HL-60/S4 (cell line): Measurements from ENCODE around the gene CYSTM1.

Experiments
- in situ Hi-C: fragments of 300-500 bp; cut with MboI; formaldehyde crosslinking; loops from 2 replicates; pipeline ENCODE4 v1.14.3; 2022; ENCODE audit warnings: low sequenced_read_pairs

Gene CYSTM1

DNA sequence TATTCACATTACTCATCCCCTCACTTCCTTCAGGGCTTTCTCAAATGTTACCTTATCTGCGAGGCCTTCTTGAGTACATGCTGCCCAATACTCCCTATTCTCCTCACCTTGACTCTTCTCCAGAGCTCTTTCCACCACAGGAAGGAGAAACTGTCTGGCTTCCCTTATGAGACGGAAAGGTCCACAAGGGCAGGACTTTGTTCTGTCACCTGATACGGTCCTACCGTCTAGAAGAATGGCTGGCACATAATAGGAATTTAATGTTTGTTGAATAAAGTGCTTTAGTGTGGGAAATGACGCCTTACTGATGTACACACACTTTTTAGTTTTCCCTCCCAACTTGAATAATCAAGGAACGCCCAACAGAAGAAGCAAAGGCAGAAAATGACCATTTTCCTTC lies 75.4 kb downstream of the CYSTM1 start:
- in situ Hi-C loops: no loop called here

DNA sequence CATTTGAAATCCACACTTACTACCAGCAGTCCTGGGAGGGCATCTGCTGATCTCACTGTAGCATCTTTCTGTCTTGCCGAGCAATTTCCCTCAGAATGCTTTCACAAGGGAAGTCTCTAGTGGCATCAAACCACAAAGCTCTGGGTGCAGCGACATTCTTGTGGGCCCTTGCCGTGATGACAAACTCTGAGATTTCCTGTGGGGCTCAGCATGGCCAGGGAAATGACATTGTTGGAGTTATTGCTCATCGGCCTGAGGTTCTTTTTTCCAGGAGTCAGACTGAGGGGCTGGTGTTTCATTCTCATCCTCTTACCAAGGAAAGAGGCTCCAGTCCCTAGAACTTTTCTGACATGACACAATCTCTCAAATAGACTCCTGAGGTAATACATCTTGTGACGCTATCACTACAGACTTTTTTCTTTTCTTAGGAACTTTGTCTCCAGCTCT lies 76.6 kb downstream of the CYSTM1 start:
- in situ Hi-C loops: no loop called here

DNA sequence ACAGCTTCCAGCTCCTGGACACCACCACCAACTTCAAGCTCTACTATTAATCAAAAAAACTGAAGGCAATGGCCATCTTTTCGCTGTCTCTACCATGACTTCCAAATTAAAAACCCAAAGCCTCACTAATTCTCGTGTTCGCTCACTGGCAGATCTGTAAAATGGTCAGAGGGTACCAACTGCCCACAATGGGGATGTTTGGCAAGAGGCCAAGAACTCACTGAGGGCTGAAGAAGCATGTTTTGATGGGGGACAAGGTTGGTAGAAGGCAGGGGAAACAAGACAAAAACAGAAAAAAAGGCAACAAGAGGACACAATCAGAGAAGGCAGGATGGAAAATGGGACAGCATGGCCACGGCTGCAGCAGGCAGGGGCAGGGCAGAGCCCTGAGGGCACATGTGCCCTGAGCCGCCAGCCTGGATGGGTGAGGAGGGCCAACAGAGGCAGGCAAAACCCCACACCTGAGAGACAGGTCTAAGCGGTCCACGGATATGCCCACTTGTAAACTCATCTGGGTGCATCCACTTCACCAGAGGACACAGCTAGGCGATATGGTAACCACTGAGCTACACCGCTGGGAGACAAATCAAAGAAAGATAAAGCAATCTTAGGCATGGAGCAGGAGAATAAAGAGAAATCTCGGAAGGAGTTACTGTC lies 77.6 kb downstream of the CYSTM1 start:
- in situ Hi-C loops: no loop called here

DNA sequence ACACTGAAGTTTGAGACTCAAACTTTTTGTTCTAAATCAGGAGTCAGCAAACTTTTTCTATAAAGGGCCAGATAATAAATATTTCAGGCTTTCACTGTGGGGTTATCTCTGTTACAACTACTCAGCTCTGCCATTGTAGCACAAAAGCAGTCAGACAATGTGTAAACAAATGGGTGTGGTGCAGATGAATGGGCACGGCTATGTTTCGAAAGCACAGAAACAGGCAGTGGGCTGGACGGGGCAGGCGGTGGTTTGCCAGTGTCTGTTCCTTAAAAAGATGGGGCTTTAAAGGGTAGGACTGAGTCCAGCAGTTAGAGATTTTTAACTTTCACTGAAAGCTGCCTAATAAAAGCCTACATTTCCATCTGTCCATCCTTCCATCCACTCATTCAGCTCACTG lies 79.0 kb downstream of the CYSTM1 start:
- in situ Hi-C loops: no loop called here

DNA sequence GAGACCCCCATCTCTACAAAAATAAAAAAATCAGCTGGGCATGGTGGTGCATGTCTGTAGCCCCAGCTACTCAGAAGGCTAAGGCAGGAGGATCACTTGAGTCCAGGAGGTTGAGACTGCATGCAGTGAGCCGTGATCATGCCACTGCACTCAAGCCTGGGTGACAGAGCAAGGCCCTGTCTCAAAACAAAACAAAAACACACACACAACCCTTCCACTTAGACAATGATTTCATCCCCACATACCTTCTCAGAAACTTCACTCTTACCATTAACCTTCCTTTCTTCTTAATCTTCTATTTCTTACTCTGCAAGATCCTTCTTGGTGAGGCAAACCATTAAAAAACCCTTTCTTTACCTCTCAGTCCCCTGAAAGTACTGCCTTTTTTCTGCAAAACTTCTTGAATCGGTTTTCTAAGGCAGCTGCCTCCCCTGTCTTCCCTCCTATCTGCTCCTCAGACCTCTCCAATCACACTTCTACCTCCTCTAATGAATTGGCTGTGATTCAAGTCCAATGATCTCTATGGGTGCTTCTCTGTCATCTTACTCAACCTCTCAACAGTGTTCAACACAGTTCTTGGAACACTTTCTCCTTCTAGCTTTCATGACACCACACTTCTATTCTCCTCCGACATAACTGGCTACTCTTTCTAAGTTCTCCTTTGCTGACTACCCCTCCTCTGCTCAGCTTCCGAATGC lies 80.6 kb downstream of the CYSTM1 start:
- in situ Hi-C loops: no loop called here

DNA sequence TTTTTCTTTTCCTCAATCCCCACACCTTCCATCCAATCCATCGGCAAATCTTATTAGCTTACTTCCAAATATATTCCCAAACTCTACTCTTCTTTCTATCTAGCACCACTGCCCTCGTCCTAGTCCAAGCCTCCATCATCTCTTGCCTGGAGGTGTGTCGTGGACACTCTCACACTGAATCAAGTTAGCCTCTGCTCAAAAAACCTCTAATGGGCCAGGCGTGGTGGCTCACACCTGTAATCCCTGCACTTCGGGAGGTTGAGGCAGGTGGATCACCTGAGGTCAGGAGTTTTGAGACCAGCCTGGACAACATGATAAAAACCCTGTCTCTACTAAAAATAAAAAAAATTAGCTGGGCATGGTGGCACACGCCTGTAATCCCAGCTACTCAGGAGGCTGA lies 81.7 kb downstream of the CYSTM1 start:
- in situ Hi-C loops: no loop called here

DNA sequence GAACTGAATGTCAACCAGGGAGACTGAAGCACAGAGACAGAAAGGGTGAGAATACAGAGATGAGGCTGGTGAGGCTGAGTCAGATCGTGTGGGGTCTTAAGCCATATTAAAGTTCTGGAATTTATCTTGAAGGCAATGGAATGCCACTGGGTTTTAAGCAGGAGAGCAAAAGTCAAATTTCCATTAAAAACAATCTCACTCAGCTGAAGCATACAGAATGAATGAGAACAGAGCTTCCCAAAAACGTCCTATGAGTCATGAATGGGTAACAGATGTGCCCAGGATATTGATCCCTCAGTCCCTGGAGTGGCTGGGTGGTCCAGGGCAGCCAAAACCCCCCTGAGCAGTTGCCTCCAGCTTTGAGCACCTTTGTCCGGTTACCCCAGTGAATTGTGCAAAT lies 83.0 kb downstream of the CYSTM1 start:
- in situ Hi-C loops: no loop called here

DNA sequence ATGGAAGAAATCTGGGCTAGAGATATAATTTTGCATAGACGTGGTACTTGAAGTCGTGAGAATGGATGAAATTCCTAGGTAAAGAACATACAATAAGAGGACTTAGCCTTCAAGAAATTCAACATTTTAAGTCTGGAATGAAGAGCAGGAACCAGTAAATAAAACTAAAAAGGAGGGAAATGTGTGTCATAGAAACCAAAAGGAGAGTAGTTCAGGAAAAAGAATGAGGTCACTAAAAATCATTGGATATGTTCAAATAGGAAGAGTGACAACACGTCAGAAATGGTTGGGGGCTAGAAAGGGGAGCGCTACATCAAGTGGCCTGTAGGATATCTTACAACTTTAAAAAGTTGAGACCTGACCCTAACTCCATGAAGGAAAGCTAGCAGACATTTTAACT lies 83.9 kb downstream of the CYSTM1 start:
- in situ Hi-C loops: no loop called here

DNA sequence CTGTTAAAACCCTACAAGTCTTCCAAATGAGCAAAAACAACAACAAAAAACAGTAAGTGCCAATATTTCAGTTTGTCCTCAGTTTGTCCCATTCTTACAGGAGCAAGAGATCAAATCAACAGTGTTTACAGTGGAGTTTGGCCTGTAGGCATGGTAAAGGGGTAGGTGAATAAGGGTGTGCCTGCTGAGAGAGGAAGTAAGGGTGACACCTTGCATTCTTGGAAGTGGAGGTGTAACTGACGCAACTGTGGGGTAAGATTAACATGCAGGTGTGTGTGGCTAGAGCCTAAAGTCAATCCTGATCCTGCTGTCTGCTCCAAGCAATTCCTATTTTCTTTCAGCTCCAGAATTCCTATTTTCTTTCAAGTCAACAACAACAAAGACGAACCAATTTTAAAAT lies 84.5 kb downstream of the CYSTM1 start:
- in situ Hi-C loops: no loop called here

DNA sequence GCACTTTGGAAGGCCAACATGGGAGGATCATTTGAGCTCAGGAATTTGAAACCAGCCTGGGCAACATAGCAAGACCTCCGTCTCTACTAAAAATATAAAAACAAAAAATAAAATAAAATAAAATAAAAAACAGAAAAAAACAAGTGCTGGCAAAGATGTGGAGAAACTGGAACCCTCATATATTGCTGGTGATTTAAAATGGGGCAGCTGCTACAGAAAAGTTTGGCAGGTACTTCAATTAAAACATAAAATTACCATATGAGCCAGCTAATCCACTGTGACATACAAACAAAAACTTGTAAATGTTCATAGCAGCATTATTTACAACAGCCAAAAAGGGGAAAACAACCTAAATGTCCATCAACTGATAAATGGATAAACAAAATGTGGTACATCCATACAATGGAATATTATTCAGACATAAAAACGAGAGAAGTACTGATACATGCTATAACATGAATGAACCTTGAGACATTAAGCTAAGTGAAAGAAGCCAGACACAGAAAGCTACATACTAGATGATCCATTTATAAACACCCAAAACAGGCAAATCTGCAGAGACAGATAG lies 85.2 kb downstream of the CYSTM1 start:
- in situ Hi-C loops: no loop called here

DNA sequence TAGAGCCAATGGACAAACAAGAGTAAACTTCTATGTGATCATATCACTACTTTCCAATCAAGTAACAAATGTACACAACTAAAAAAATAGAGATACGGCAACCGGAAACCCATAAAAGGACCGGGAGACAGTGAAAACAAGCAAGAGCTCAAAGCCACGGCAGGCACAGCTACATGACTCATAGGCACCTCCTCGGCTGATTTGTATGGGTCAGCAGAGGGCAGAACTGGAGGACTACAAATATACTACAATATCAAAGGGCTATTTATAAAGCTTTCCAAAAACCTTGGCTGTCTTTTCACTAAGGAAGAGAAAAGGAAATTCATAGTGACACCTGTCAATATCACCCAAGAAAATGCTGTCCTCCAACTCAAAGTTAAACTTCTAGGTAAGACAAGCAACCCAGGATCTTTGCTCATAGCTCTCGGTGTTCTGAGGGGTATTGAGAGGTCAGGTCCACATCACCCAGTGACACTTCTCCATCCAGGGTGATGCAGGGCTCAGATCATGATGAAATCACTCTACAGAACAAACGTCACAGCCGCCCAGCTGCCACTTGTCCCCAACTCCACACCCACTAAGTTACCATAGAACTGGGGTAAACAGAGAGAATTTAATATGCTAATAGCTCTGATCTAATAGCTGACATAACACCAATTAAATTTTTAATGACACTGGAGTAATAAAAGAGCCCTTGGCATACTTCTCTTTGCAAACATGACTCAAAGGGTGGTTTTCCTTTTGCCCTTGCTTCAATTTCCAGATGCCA lies 86.6 kb downstream of the CYSTM1 start:
- in situ Hi-C loops: no loop called here

DNA sequence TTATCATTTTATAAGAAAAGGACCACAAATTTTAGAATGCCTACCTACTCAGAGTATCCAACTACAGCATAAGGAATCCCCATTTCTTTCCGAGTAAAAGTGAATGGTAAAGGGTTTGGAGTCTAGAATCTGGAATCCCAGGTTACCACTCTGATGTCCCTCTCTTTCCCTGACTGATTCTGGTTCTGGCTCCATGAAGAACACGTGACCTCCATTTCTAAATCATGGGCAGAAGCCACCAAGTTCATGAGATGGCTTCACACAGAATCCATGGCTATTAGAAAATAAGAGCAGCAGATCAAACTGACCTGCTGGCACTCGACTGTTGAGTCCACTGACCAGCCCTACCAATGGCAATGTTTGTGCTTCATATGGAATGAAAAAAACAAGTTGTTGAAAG lies 87.2 kb downstream of the CYSTM1 start:
- in situ Hi-C loops: no loop called here

DNA sequence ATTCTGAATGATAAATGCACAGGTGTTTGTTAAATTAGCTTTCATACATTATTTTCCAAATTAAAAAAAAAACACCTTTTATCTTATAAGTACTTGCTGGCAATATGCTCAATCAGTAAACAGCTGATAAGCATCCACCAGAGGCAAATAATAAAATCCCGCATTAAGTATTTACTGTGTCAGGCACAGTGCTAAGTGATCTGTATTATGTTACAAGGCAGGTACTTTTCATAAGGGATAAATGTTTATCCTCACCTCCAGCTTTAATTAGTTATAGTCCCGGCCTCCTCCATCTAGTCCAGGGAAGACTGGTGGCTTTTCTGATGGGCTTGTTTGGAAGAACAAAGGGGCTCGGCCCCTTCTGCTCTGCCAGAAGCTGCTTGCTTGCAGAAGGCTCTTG lies 87.9 kb downstream of the CYSTM1 start:
- in situ Hi-C loops: no loop called here

DNA sequence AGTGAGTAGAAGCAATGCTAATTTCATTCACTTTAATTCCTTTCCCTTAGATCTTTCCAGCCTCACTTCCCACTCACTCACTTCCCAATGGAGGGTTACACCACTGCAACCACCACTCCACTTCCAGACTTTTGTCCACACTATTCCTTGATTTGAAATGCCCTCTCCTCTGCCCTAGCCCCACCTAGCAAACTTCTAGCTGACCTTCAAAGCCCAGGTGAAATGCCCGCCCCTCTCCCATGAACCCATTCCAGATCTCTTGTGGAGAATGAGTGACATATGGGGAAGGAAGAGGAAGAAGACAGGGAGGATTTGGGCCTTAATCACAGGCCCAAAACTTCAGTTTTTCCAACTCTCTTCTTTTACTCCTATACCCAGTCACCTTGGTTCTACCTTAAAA lies 90.9 kb downstream of the CYSTM1 start:
- in situ Hi-C loops: no loop called here

DNA sequence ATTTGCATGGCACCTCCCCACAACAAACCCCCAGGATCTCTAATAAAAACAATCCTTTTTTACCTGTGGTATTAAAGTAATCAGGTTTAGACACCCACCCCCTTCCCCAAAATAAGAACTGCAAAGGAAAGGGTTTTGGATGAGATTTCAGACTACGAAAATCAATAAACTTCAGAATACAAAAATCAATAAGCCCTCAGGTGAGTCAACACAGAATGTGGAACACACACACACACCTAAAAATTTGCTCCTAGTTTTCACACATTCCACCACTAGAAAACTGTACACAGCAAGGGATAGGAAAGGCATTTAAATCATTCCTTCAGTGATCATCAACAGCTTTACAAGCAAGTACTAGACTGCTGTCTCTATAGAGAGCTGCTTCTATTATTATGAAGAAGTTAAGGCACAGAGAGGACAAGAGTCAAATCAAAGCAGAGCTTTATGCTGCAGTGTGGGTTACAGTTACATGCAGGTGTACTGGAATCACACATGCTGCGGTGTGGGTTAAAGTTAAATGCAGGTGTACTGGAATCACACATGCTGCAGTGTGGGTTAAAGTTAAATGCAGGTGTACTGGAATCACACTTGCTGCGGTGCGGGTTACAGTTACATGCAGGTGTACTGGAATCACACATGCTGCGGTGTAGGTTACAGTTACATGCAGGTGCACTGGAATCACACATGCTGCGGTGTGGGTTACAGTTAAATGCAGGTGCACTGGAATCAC lies 91.6 kb downstream of the CYSTM1 start:
- in situ Hi-C loops: no loop called here

DNA sequence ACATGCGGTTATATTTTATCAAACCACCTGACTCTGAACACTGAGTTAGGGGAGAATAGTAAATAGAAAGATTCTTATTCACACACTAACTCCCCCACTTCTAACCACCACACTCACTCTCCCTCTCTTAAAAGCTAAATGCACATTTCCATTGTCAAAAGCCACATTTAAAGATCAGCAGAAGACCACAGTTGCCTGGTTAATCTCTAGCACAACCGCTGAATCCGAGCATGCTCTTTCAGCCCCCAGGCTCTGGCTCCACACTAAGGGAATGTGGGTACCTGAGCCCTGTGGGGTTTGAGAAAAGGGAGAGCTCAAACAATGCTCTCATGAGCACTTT lies 92.2 kb downstream of the CYSTM1 start:
- in situ Hi-C loops: no loop called here

DNA sequence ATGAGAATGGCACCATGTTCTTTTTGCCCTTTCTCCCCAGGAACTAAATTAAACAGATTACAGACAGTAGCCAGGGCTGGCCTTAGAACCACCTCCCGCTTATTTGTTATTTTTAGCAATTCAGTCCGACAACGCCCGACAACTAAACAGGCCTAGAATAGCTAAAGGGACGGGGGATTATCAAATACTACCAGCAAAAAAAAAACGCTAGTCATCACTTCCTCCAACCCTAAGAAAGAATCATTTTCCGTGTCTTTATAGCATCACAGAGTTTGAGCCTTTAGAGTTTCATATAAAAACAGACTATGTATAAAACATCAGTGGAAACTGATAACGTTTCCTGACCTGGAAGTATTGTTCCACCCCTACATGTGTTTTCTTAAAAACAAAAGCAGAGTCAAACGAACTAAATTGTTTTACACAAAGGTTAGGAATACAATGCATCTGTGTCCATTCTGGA lies 92.6 kb downstream of the CYSTM1 start:
- in situ Hi-C loops: no loop called here

DNA sequence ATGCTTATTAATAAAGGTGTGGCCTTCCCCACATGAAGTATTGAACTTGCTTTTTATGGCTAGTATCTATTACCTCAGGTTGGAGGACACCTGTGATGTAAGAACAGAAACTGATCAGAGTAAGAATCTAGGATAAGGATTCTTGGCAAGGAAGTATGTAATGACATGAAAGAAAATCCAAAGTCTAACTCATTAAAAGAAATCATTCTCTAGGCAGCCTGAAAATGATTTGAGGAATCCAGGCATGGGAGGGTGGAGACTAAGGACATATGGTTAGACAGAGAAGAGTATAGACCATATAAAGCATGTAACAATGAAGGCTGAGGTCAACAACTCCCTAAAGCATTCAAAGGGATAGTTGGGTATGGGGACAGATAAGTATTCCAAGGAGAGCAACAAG lies 95.0 kb downstream of the CYSTM1 start:
- in situ Hi-C loops: no loop called here

DNA sequence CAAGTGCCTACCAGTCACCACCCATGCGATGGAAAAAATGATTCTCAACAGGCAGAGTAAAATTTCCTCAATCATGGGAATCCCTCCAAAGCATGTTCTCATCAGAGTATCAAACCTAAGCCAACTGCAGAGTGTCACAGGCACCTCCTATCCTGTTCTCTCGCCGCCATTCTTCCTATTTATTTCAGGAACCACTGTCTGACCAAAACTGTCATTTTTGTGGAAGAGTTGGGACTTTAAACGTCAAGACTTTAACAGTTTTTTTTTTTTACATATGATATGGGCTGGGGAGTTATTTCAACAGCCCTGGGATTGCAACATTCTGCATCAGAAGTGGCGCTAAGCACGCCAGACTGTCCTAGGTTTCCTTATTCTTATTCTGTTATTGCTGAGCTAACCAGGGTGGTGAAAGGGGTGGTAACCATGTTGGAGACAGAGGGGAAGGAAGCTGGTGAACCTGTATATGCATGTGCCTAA lies 98.5 kb downstream of the CYSTM1 start:
- in situ Hi-C loops: no loop called here

DNA sequence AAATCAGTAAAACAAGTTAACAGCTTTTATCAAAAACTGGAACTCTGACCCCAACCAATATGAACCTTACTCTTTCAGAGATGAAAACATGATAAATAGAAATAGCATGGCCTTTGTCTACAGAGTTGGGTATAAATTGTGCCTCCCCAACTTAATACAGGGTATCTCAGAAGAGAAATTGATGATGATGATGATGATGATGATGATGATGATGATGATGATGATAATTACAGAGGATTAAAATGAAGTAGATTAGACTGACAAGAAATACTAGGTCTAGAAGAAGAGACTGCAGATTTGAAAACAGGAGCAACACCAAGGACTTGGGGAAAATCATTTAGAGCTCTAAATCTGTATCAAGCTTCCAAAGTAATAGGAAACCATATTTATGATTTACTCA lies 100.8 kb downstream of the CYSTM1 start:
- in situ Hi-C loops: no loop called here

DNA sequence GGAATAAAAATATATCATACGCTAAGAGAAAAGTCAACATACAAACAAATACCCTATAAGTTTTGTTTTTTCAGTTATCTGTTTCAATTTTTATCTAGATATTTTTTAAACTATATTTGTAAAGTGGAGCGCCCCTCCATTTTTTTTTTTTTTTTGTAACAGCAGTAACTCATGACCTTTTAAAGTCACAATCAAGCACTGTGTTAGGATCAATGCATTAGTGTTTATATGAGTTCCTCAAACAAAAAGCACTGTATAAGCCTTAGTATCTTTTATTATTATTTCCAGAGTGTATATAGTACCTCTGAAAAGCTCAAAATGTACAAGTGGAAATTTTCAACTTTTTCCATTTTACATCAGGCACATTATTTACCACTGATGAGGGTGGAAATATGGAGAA lies 107.3 kb downstream of the CYSTM1 start:
- in situ Hi-C loops: no loop called here
